ENCODE results near the gene GINS3.
"Not testable (repeated sequence)": the region's sequence is repeated elsewhere in the genome, so short reads cannot be mapped to it uniquely, and the experiment has no call there.

Gene GINS3

GRCh38 chr16:58385218-58385773 is 7.0 kb upstream of the GINS3 start:
- in situ Hi-C loops (cut with MboI; ENCODE audit: low sequenced_read_pairs), result no loop called here

GRCh38 chr16:58389724-58390123 is 2.5 kb upstream of the GINS3 start:
- in situ Hi-C loops (cut with MboI; ENCODE audit: low sequenced_read_pairs), result no loop called here

DNA sequence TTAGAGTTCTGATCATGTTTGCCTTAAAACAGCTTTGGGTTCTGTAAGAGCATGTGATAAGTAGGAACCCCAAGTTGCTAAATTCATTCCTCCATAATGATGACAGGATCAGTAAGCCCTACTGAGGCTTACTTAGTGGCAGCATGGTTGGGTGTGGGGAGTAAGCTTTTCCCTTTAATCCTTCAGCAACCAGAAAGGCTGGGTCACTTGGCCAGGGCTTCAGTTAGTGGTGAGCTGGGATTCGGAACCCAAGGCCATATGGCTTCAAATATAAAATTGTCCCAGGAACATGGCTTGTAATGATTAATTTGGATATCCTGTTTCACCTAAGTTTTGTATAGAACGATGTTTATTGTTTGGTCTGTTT is 850 bp downstream of the GINS3 start:
- in situ Hi-C loops (cut with MboI; ENCODE audit: low sequenced_read_pairs), result no loop called here

- in situ Hi-C loops (cut with MboI; ENCODE audit: low sequenced_read_pairs), result not testable (repeated sequence)
These were observed 4.6 kb downstream of the GINS3 start for GRCh38 chr16:58396897-58397296.

- in situ Hi-C loops (cut with MboI; ENCODE audit: low sequenced_read_pairs), result no loop called here
These were observed 7.7 kb downstream of the GINS3 start for GRCh38 chr16:58399718-58400633.

GRCh38 chr16:58401305-58401704 is 9.0 kb downstream of the GINS3 start:
- in situ Hi-C loops (cut with MboI; ENCODE audit: low sequenced_read_pairs), result not testable (repeated sequence)

GRCh38 chr16:58402796-58403195 is 10.5 kb downstream of the GINS3 start:
- in situ Hi-C loops (cut with MboI; ENCODE audit: low sequenced_read_pairs), result no loop called here

- in situ Hi-C loops (cut with MboI; ENCODE audit: low sequenced_read_pairs), result no loop called here
These were observed 17.2 kb downstream of the GINS3 start for GRCh38 chr16:58409316-58409973.

GRCh38 chr16:58411336-58411735 is 19.1 kb downstream of the GINS3 start:
- in situ Hi-C loops (cut with MboI; ENCODE audit: low sequenced_read_pairs), result no loop called here

GRCh38 chr16:58411736-58412614 is 19.7 kb downstream of the GINS3 start:
- in situ Hi-C loops (cut with MboI; ENCODE audit: low sequenced_read_pairs), result no loop called here

- in situ Hi-C loops (cut with MboI; ENCODE audit: low sequenced_read_pairs), result not testable (repeated sequence)
These were observed 20.3 kb downstream of the GINS3 start for GRCh38 chr16:58412615-58412970.

DNA sequence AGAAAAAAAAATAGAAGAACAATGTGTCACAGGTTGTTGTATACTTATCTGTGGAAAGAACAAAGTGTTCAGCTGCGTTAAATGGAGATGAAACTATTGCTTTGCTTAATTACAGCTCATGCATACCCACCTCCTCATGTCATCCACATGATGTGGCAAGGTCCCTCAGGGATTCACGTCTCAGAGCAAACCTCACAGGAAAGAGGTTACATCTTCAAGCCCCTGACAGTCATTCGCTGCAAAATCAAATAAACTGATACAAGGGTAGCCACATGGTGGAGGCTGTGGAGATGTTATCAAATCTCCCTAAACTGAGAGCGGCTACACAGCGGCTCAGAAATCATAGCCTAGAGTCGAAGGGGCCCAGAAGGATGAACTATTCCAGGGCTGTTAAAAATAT is 21.1 kb downstream of the GINS3 start:
- in situ Hi-C loops (cut with MboI; ENCODE audit: low sequenced_read_pairs), result no loop called here

DNA sequence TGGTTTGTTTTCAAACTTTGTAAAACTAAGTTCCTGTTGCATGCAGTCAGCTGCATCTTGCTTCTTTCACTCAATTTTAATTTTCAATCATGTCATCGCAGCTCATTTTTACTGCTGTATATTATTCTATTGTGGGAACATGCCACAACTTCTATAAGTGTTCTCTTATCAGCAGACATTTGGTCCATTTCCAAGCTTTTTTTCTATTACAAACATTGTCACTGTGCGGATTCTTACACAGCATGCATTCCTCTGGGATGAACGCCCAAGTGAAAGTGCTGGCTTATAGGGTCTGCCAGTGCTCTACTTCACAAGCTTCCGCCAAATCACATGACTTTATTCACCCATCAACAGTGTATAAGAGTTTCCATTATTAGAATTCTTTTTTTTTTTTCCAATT is 22.7 kb downstream of the GINS3 start:
- in situ Hi-C loops (cut with MboI; ENCODE audit: low sequenced_read_pairs), result no loop called here

- in situ Hi-C loops (cut with MboI; ENCODE audit: low sequenced_read_pairs), result not testable (repeated sequence)
These were observed 23.7 kb downstream of the GINS3 start for GRCh38 chr16:58415961-58416360.

DNA sequence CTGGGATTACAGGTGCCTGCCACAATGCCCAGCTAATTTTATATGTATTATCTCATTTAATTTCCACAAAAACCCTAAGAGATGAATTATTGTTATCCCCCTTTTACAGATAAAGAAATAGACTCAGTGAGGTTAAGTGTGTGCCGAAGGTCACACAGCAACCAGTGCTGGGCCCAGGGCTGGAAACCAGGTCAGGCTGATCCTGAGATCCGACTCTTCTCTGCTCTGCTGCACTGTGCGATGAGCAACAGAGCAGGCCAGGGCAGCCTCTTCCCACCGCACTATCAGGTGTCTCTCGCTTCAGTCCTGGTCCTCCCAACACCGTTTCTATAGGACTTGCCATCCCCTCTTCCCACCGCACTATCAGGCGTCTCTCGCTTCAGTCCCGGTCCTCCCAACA is 24.8 kb downstream of the GINS3 start:
- in situ Hi-C loops (cut with MboI; ENCODE audit: low sequenced_read_pairs), result no loop called here

- in situ Hi-C loops (cut with MboI; ENCODE audit: low sequenced_read_pairs), result no loop called here
These were observed 25.3 kb downstream of the GINS3 start for GRCh38 chr16:58417600-58417999.

DNA sequence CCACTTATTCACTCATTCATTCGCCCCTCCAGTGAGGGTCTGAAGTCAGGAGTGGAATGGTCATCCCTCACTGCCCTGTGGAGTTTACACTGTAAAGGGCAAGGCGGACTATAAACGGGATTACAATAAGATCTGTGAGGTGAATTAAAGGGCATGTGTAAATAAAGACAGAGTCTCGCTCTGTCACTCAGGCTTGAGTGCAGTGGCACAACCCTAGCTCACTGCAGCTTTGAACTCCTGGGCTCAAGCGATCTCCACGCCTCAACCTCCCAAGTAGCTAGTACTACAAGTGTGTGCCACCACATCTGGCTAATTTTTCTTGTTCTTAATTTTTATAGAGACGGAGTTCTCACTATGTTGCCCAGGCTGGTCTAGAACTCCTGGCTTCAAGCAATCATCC is 25.8 kb downstream of the GINS3 start:
- in situ Hi-C loops (cut with MboI; ENCODE audit: low sequenced_read_pairs), result no loop called here

GRCh38 chr16:58418601-58419000 is 26.3 kb downstream of the GINS3 start:
- in situ Hi-C loops (cut with MboI; ENCODE audit: low sequenced_read_pairs), result no loop called here

- in situ Hi-C loops (cut with MboI; ENCODE audit: low sequenced_read_pairs), result no loop called here
These were observed 27.1 kb downstream of the GINS3 start for GRCh38 chr16:58419241-58419990.

DNA sequence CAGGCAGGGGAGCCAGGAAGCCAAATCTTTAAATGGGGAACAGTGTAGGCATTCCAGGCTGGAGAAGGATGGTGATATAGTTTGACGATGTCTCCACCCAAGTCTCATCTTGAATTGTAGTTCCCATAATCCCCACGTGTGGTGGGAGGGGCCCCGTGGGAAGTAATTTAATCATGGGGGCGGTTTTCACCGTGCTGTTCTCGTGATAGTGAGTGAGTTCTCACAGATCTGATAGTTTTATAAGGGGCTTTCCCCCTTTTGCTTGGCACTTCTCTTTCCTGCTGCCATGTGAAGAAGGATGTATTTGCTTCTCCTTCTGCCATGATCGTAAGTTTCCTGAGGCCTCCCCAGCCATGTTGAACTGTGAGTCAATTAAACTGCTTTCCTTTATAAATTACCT is 28.8 kb downstream of the GINS3 start:
- in situ Hi-C loops (cut with MboI; ENCODE audit: low sequenced_read_pairs), result no loop called here
